ENCODE results near the gene MFF. TPM values are rescaled to one million over a fixed set of nuclear protein-coding genes. Genes with fewer than 3 reads are reported as not detected.

The MFF gene
- polyA plus RNA-seq, 1 of the 3 experiments (the other 2 are of a cell fraction), result 51.0 TPM

GRCh38 chr2:227370092-227370491, 45.0 kb downstream of the MFF start:
- Histone ChIP-seq H3K27ac (ENCODE audit: low read depth in 2 of 2, low read length in 1 of 2) (peak overlapping the region in 1 of 2 experiments; percentile 73; a peak in 2 of 4 replicates), H3K36me3 (replicated peaks in 1 of 2; ENCODE audit: control insufficient read depth in 1 of 2, insufficient read depth in 2 of 2, low read length in 1 of 2) (no peaks in the 10 kb centered on the region), H3K4me2 (peak overlapping the region; percentile 45), H3K9me3 (no peaks in the 10 kb centered on the region), H2AFZ (ENCODE audit: low read depth) (no peak overlapping the region), H3F3A (replicated peaks; ENCODE audit: insufficient read depth) (peaks cover 40% of the 10 kb centered on the region), H3K9me2 (no peaks in the 10 kb centered on the region), H3K79me2 (ENCODE audit: insufficient read depth) (no peaks in the 10 kb centered on the region), H3K27me3 (ENCODE audit: insufficient read depth) (no peaks in the 10 kb centered on the region), H4K20me1 (ENCODE audit: insufficient read depth) (no peaks in the 10 kb centered on the region), H3K4me3 (ENCODE audit: low read depth in 2 of 2, low read length in 1 of 2) (no peak overlapping the region), H3K4me1 (ENCODE audit: control insufficient read depth in 1 of 2, insufficient read depth in 2 of 2, low read depth in 1 of 2, low read length in 1 of 2) (peaks cover 8 to 46% of the 10 kb centered on the region in 2 experiments), H3K9ac (0 out of 2 replicates have a peak overlapping the region, but pooled peaks have one; percentile 48)
- ChIA-PET POLR2A (no interaction called here), CTCF (interaction anchor here (0.8 kb wide), 1 partner anchor 396 kb away, joined by 3 read pairs; no protein-coding TSS in a partner anchor)
- WGBS (ENCODE audit: low lambda C conversion rate), result 91% methylated on average over 8 of the region's 8 CpGs
- TF ChIP-seq, protein P1, sequence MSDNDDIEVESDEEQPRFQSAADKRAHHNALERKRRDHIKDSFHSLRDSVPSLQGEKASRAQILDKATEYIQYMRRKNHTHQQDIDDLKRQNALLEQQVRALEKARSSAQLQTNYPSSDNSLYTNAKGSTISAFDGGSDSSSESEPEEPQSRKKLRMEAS (IDR thresholded peaks at IDR 0.05; ENCODE audit: low read depth), result no peak
- TF ChIP-seq TEAD4 (IDR thresholded peaks at IDR 0.05; ENCODE audit: borderline replicate concordance, insufficient read depth) (no peak), POLR2AphosphoS5 (IDR thresholded peaks at IDR 0.05; ENCODE audit: low read depth, low read length) (no peak), EP300 (IDR thresholded peaks at IDR 0.05; ENCODE audit: borderline replicate concordance in 1 of 2, low read depth in 1 of 2, low read length in 1 of 2) (no peak), JUND (IDR thresholded peaks at IDR 0.05) (no peak), SMC3 (IDR thresholded peaks at IDR 0.05; ENCODE audit: low read depth, low read length) (no peak), REST (IDR thresholded peaks at IDR 0.05; ENCODE audit: low read depth, low read length) (no peak), RFX5 (IDR thresholded peaks at IDR 0.05; ENCODE audit: low read length) (no peak)
- DNase-seq, result no peak

DNA sequence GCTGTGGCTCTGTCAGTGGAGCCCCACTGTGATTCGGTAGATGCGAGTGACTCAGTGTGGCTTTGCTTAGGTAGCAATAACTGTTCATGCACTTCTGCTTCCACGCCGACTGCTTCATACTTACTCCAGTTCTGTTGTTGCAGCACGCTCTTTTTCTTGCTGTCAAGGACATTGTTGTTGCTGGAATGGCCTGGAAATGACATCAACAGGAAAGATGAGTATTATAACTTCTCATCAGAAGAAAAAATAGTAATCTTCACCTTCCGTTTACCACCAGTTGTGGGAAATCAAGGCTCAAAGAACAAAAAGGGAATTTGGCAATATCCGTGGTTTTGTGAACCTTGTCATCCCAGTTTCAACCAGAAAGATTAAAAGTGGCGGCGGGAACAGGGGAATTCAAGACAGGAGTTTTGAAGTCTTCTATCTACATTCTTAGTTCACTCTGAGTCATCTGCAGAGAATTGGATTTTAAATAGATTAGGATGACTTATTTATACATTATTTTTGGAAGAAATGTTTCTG, 45.8 kb downstream of the MFF start:
- no peaks in the 10 kb centered on the region for H4K20me1 ChIP-seq (ENCODE audit: insufficient read depth)
- ChIA-PET POLR2A (no interaction called here), CTCF (no interaction called here)
- H3K9ac ChIP-seq, result peak overlapping the region; percentile 48; the same call in 1 of the 2 replicates
- H3K4me1 ChIP-seq (ENCODE audit: control insufficient read depth in 1 of 2, insufficient read depth in 2 of 2, low read depth in 1 of 2, low read length in 1 of 2), result peaks cover 8 to 42% of the 10 kb centered on the region in 2 experiments
- H3K36me3 ChIP-seq (replicated peaks in 1 of 2; ENCODE audit: control insufficient read depth in 1 of 2, insufficient read depth in 2 of 2, low read length in 1 of 2), result no peaks in the 10 kb centered on the region
- H3K79me2 ChIP-seq (ENCODE audit: insufficient read depth), result no peaks in the 10 kb centered on the region
- H3K9me3 ChIP-seq, result no peaks in the 10 kb centered on the region
- H3K4me3 ChIP-seq (ENCODE audit: low read depth in 2 of 2, low read length in 1 of 2), result peak overlapping the region in 1 of 2 experiments; percentile 14; a peak in 1 of 4 replicates
- peak overlapping the region in 1 of 2 experiments; percentile 73; a peak in 2 of 4 replicates for H3K27ac ChIP-seq (ENCODE audit: low read depth in 2 of 2, low read length in 1 of 2)
- H2AFZ ChIP-seq (ENCODE audit: low read depth), result peak overlapping the region; percentile 80
- H3K4me2 ChIP-seq, result peak overlapping the region; percentile 45
- H3K27me3 ChIP-seq (ENCODE audit: insufficient read depth), result no peaks in the 10 kb centered on the region
- peaks cover 39% of the 10 kb centered on the region for H3F3A ChIP-seq (replicated peaks; ENCODE audit: insufficient read depth)
- 45% methylated on average over 9 of the region's 9 CpGs for WGBS (ENCODE audit: low lambda C conversion rate)
- DNase-seq, result no peak
- H3K9me2 ChIP-seq, result no peaks in the 10 kb centered on the region
- TF ChIP-seq TAF1 (IDR thresholded peaks at IDR 0.05; ENCODE audit: borderline replicate concordance, low read depth, low read length) (no peak), EP300 (IDR thresholded peaks at IDR 0.05; ENCODE audit: borderline replicate concordance in 1 of 2, low read depth in 1 of 2, low read length in 1 of 2) (peak in 1 of 2 experiments; percentile 47; a peak in 1 of 4 replicates), SIN3A (IDR thresholded peaks at IDR 0.05; ENCODE audit: borderline replicate concordance, low read depth, low read length) (no peak), REST (IDR thresholded peaks at IDR 0.05; ENCODE audit: low read depth, low read length) (no peak), JUND (IDR thresholded peaks at IDR 0.05) (peak; percentile 73), FOXM1 (IDR thresholded peaks at IDR 0.05; ENCODE audit: low read depth) (no peak), GABPA (IDR thresholded peaks at IDR 0.05; ENCODE audit: low read depth) (no peak), USF1 (IDR thresholded peaks at IDR 0.05; ENCODE audit: borderline replicate concordance, low read depth) (no peak), MXI1 (IDR thresholded peaks at IDR 0.05; ENCODE audit: low read depth, low read length) (no peak), NFIC (IDR thresholded peaks at IDR 0.05; ENCODE audit: borderline replicate concordance) (peak; percentile 56; the same call in 1 of the 2 replicates), YY1 (IDR thresholded peaks at IDR 0.05; ENCODE audit: low read depth) (no peak), GATA2 (CRISPR knock-in tag; IDR thresholded peaks at IDR 0.05) (no peak), ELF1 (IDR thresholded peaks at IDR 0.05) (no peak)
- TF ChIP-seq, protein P1 (IDR thresholded peaks at IDR 0.05; ENCODE audit: low read depth), result peak; percentile 64
